Common myeloid progenitor, CD34-positive (primary cell): ENCODE measurements around the gene CLN6.
A peak's percentile ranks its signal among the peaks of the same experiment; 100 is the strongest.

Source experiments
- CTCF ChIA-PET: fragments of 350-600 bp; sonication (Branson Sonifier 250); formaldehyde crosslinking; loops from one replicate; lab custom pipeline; 2021; ENCODE audit warnings: antibody characterized with exemption; lab: Charles Lee
- POLR2A ChIA-PET: fragments of 350-600 bp; sonication (Branson Sonifier 250); formaldehyde crosslinking; loops from one replicate; lab custom pipeline; 2021; ENCODE audit warnings: antibody characterized with exemption; lab: Charles Lee
- DNase-seq, 3 donors: peaks; one replicate each; pipeline versions ENCODE4 v3.0.0 to v3.0.0-alpha.2; 2013
- H3K27ac ChIP-seq, 2 experiments: 1 replicate in 1 of 2; 2 replicates in 1 of 2; pipeline ENCODE4 v1.7.0; 2013; ENCODE audit warnings: inconsistent platforms in 2 of 2, low read length in 2 of 2, mild to moderate bottlenecking in 2 of 2, low read depth in 1 of 2, moderate library complexity in 1 of 2; ENCODE audit not compliant: severe bottlenecking in 2 of 2, insufficient read depth in 1 of 2, poor library complexity in 1 of 2
- H3K27me3 ChIP-seq, 5 experiments: replicated peaks in 2 of 5; 1 replicate in 3 of 5; 2 replicates in 2 of 5; pipeline versions ENCODE4 v1.6.1 to v1.7.0; 2013; ENCODE audit warnings: low read length in 4 of 5, mild to moderate bottlenecking in 2 of 5, moderate library complexity in 2 of 5, inconsistent platforms in 1 of 5; ENCODE audit not compliant: insufficient read depth in 5 of 5, control insufficient read depth in 4 of 5
- H3K36me3 ChIP-seq, 4 experiments: 1 replicate in 2 of 4; 2 replicates in 2 of 4; pipeline versions ENCODE4 v1.6.1 to v1.7.0; 2013; ENCODE audit warnings: low read length in 3 of 4, control low read depth in 1 of 4, mild to moderate bottlenecking in 1 of 4; ENCODE audit not compliant: control insufficient read depth in 4 of 4, insufficient read depth in 4 of 4
- H3K4me1 ChIP-seq, 4 experiments: 1 replicate in 3 of 4; 2 replicates in 1 of 4; pipeline versions ENCODE4 v1.6.1 to v1.7.1; 2013; ENCODE audit warnings: low read length in 3 of 4, mild to moderate bottlenecking in 3 of 4, control low read depth in 1 of 4, inconsistent platforms in 1 of 4, moderate library complexity in 1 of 4; ENCODE audit not compliant: control insufficient read depth in 4 of 4, insufficient read depth in 4 of 4; ENCODE audit errors: control extremely low read depth in 1 of 4
- H3K4me3 ChIP-seq, 7 experiments: 1 replicate in 4 of 7; 2 replicates in 3 of 7; pipeline versions ENCODE4 v1.5.1 to v1.7.0; 2013; ENCODE audit warnings: mild to moderate bottlenecking in 7 of 7, low read length in 6 of 7, moderate library complexity in 6 of 7, inconsistent platforms in 2 of 7, low read depth in 2 of 7, control low read depth in 1 of 7; ENCODE audit not compliant: insufficient read depth in 4 of 7, control insufficient read depth in 1 of 7; ENCODE audit errors: extremely low read depth in 1 of 7
- H3K9me3 ChIP-seq, 5 experiments: 1 replicate in 4 of 5; 2 replicates in 1 of 5; pipeline versions ENCODE4 v1.6.1 to v1.7.1; 2013; ENCODE audit warnings: low read length in 4 of 5, mild to moderate bottlenecking in 2 of 5, inconsistent platforms in 1 of 5, low read depth in 1 of 5, moderate library complexity in 1 of 5; ENCODE audit not compliant: control insufficient read depth in 4 of 5, insufficient read depth in 2 of 5; ENCODE audit errors: control extremely low read depth in 1 of 5
- WGBS: methylation state at CpG from one replicate; pipeline ENCODE4 v1.1.5; 2013; ENCODE audit not compliant: insufficient coverage; 5-methylcytosine and 5-hydroxymethylcytosine counted together

CLN6 gene

DNA sequence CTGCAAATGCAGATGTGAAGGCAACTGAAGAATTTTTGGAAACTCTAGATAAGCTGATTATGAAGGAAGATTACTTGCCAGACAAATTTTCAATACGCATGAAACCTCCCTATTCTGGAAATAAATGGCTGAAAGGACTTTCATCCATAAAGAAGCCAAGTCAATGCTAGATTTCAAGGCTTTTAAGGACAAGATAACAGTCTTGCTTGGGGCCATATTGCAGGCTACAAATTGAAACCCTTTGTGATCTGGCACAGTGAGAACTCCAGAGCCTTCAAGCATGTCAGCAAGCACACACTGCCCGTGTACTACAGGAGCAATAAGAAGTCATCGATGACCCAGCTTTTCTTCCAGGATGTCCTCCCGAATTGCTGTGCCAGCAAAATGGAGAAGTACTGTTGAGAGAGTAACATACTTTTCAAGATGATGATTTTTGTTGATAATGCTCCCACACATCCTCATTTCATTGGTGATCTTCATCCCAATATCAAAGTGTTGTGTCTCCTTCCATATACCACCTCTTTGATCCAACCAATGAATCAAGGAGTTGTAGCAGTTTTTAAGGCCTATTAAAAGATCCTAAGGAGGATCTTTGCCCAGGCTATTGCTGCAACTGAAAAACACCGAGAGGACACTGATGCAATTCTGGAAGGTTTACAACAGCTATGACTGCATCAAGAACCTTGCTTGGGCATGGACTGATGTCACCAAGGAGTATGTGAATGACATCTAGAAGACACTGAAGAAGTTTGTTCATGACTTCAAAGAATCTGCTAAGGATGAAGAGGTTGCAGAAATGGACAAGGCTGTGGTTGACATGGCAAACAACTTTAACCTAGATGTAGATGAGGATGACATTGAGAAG is 44.7 kb downstream of the CLN6 start:
- POLR2A ChIA-PET = no interaction called here
- Histone ChIP-seq H3K27ac (no peak overlapping the region), H3K36me3 (peaks cover 18 to 85% (median 52%) of the 10 kb centered on the region in 4 experiments), H3K4me1 (no peaks in the 10 kb centered on the region), H3K4me3 (no peak overlapping the region), H3K27me3 (no peaks in the 10 kb centered on the region), H3K9me3 (no peaks in the 10 kb centered on the region)
- DNase-seq = no peak
- CTCF ChIA-PET = interaction anchor here (1.1 to 3.7 kb wide), 5 partner anchors 9 to 321 kb away, joined by 3 to 16 read pairs (median 3); no protein-coding TSS in a partner anchor
- 93% methylated on average over 2 of the region's 5 CpGs for WGBS

GRCh38 chr15:68183616-68184315 is 45.8 kb downstream of the CLN6 start:
- no peak overlapping the region for H3K27ac ChIP-seq
- H3K4me1 ChIP-seq = no peaks in the 10 kb centered on the region
- H3K36me3 ChIP-seq = peaks cover 18 to 80% (median 47%) of the 10 kb centered on the region in 4 experiments
- no peaks in the 10 kb centered on the region for H3K27me3 ChIP-seq
- ChIA-PET CTCF (interaction anchor here (1.1 to 3.7 kb wide), 4 partner anchors 10 to 320 kb away, joined by 3 to 16 read pairs (median 4); no protein-coding TSS in a partner anchor), POLR2A (no interaction called here)
- no peak for DNase-seq
- H3K4me3 ChIP-seq = no peak overlapping the region
- no CpG with 5 or more reads among the region's 5 CpGs for WGBS
- H3K9me3 ChIP-seq = no peaks in the 10 kb centered on the region

GRCh38 chr15:68177742-68178141 is 51.8 kb downstream of the CLN6 start:
- ChIA-PET CTCF (interaction anchor here (1.1 kb wide), 1 partner anchor 14 kb away, joined by 3 read pairs; no protein-coding TSS in a partner anchor), POLR2A (no interaction called here)
- Histone ChIP-seq H3K27ac (no peak overlapping the region), H3K9me3 (no peaks in the 10 kb centered on the region), H3K4me1 (peaks cover 0 to 3% (median 1%) of the 10 kb centered on the region in 4 experiments), H3K36me3 (peaks cover 0 to 53% (median 30%) of the 10 kb centered on the region in 4 experiments), H3K4me3 (no peak overlapping the region), H3K27me3 (no peaks in the 10 kb centered on the region)
- DNase-seq = no peak

DNA sequence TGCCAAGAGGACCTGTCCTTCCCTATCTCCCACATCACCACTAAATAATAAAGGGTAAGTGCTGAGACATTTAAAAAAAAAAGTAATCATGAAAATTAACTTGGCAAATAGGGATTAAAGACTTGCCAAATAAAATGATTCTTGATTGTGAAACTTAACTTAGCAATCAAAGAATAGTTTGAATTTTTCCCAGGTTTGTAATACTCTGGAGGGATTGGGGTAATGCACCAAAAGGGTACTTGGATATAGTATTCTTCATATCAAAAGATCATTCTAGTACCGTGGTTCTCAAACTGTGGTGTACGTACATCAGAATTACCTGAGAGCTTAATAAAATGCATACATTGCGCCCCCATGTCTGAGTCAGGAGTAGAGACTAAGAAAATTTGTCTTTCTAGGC is 52.9 kb downstream of the CLN6 start:
- POLR2A ChIA-PET = interaction anchor here (0.7 kb wide), 1 partner anchor 196 kb away, joined by 3 read pairs; no protein-coding TSS in a partner anchor
- H3K27ac ChIP-seq = no peak overlapping the region
- no peaks in the 10 kb centered on the region for H3K27me3 ChIP-seq
- WGBS = 100% methylated on average over 3 of the region's 3 CpGs
- CTCF ChIA-PET = interaction anchor here (1.4 to 2.7 kb wide), 2 partner anchors 18 to 23 kb away, joined by 3 to 8 read pairs; no protein-coding TSS in a partner anchor
- peaks cover 0 to 53% (median 26%) of the 10 kb centered on the region in 4 experiments for H3K36me3 ChIP-seq
- H3K4me3 ChIP-seq = no peak overlapping the region
- no peak for DNase-seq
- H3K4me1 ChIP-seq = peaks cover 0 to 3% (median 1%) of the 10 kb centered on the region in 4 experiments
- H3K9me3 ChIP-seq = no peaks in the 10 kb centered on the region

- DNase-seq = peak; percentile 14 to 52 (median 36)
- Histone ChIP-seq H3K36me3 (peaks cover 2 to 43% (median 18%) of the 10 kb centered on the region in 4 experiments), H3K4me1 (peaks cover 0 to 3% (median 1%) of the 10 kb centered on the region in 4 experiments), H3K4me3 (no peak overlapping the region), H3K27ac (no peak overlapping the region), H3K27me3 (no peaks in the 10 kb centered on the region), H3K9me3 (no peaks in the 10 kb centered on the region)
- CTCF ChIA-PET = interaction anchor here (1.2 to 2.7 kb wide), 4 partner anchors 13 to 22 kb away, joined by 3 to 8 read pairs (median 4); no protein-coding TSS in a partner anchor
- WGBS = no CpG with 5 or more reads among the region's 2 CpGs
- POLR2A ChIA-PET = interaction anchor here (0.5 kb wide), 1 partner anchor 162 kb away, joined by 3 read pairs; no protein-coding TSS in a partner anchor
Observed at GRCh38 chr15:68175526-68175925, 54.0 kb downstream of the CLN6 start.

- DNase-seq = no peak
- peaks cover 0 to 3% (median 1%) of the 10 kb centered on the region in 4 experiments for H3K4me1 ChIP-seq
- no peak overlapping the region for H3K27ac ChIP-seq
- WGBS = 100% methylated on average over 1 of the region's 4 CpGs
- peaks cover 7 to 54% (median 14%) of the 10 kb centered on the region in 4 experiments for H3K36me3 ChIP-seq
- H3K27me3 ChIP-seq = no peaks in the 10 kb centered on the region
- H3K9me3 ChIP-seq = no peaks in the 10 kb centered on the region
- CTCF ChIA-PET = interaction anchor here (1.8 kb wide), 1 partner anchor 18 kb away, joined by 7 read pairs; no protein-coding TSS in a partner anchor
- no peak overlapping the region for H3K4me3 ChIP-seq
- POLR2A ChIA-PET = interaction anchor here (0.6 kb wide), 1 partner anchor 16 kb away, joined by 4 read pairs; no protein-coding TSS in a partner anchor
Observed at GRCh38 chr15:68173119-68173518, 56.4 kb downstream of the CLN6 start.
